ENCODE results near the gene CHCHD3.

CHCHD3 gene

GRCh38 chr7:132869166-132869861 is 212.6 kb downstream of the CHCHD3 start:
- no peak for DNase-seq (ENCODE audit: low read depth in 4 of 4, low spot score in 1 of 4)

GRCh38 chr7:132866551-132866950 is 215.3 kb downstream of the CHCHD3 start:
- no peak for DNase-seq (ENCODE audit: low read depth in 4 of 4, low spot score in 1 of 4)

DNA sequence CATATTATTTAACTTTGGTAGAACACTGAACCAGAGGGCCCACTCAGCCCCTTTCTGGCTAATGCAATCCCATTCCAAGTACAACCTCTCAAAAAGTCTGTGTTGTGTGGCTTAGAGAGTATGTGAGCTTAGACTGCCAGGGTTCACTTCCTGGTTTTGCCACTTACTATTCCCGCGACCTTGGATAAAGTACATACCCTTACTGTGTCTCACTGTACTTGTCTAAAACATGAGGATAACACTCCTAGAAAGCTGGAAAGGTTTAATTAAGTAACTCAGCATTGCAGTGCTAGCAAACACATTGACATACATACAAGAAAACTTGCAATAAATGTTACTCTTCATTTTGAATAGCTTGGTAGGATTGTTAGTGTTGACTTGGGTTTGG is 215.8 kb downstream of the CHCHD3 start:
- DNase-seq (ENCODE audit: low read depth in 4 of 4, low spot score in 1 of 4) = no peak

DNA sequence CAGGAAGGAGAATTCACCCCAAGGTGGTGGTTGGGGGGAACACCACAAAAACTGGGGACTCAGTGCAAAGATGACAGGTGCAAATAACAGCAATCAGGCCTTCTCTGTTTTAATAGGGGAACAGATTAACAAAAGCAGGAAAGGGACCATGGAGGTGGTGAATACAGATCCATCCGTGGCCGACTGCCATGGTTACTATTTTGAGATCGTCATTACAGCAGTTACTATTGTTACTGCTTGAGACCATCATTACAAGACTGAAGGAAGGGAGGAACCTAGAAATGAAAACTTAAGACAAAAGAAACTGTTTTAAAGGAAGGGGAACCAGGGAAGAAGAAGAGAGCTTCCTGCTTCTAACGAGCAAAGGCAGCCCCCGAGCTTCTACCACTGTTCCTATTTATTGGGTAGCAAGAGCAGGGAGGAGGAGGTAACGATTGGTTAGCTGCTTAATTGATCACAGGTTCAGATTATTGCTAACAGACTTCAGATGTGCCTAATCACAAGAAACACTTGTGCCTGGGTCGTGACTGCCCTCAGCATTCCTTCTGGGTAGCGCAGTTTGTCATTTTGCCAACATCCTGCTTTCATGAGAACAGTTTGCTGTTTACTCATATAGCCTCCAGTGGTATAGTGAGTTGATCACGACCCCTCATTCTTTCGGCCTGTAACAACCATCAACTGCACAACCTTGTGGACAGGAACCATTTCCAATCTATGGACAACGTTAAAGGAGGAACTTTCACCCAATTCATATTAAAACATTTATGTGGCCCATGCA is 216.3 kb downstream of the CHCHD3 start:
- no peak for DNase-seq (ENCODE audit: low read depth in 4 of 4, low spot score in 1 of 4)

GRCh38 chr7:132861940-132862554 is 219.8 kb downstream of the CHCHD3 start:
- no peak for DNase-seq (ENCODE audit: low read depth in 4 of 4, low spot score in 1 of 4)

- DNase-seq (ENCODE audit: low read depth in 4 of 4, low spot score in 1 of 4) = no peak
These were observed 220.5 kb downstream of the CHCHD3 start for GRCh38 chr7:132861424-132861823.

GRCh38 chr7:132859199-132859598 is 222.7 kb downstream of the CHCHD3 start:
- no peak for DNase-seq (ENCODE audit: low read depth in 4 of 4, low spot score in 1 of 4)

DNA sequence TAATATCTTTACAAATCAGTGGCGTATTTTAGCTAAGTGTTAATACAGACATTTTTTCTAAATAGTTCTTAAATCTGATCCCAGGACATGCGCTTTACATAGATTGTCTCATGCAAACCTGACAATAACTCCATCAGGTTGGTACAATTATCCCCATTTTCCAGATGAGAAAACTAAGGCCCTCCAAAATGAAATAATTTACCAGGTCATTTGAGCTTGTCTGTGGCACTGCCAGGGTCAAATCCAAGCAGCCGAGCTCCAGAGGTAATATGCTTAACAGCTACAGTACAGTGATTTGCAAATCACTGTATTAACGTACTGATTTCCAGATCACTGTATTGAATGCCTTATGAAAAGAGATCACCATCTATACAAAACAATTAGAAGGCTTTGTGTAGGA is 223.1 kb downstream of the CHCHD3 start:
- DNase-seq (ENCODE audit: low read depth in 4 of 4, low spot score in 1 of 4) = no peak

GRCh38 chr7:132858251-132858650 is 223.6 kb downstream of the CHCHD3 start:
- DNase-seq (ENCODE audit: low read depth in 4 of 4, low spot score in 1 of 4) = no peak

GRCh38 chr7:132857703-132858102 is 224.2 kb downstream of the CHCHD3 start:
- no peak for DNase-seq (ENCODE audit: low read depth in 4 of 4, low spot score in 1 of 4)

- DNase-seq (ENCODE audit: low read depth in 4 of 4, low spot score in 1 of 4) = no peak
These were observed 224.9 kb downstream of the CHCHD3 start for GRCh38 chr7:132857031-132857430.

- no peak for DNase-seq (ENCODE audit: low read depth in 4 of 4, low spot score in 1 of 4)
These were observed 225.5 kb downstream of the CHCHD3 start for GRCh38 chr7:132856416-132856815.

GRCh38 chr7:132855901-132856300 is 226.0 kb downstream of the CHCHD3 start:
- DNase-seq (ENCODE audit: low read depth in 4 of 4, low spot score in 1 of 4) = no peak

- no peak for DNase-seq (ENCODE audit: low read depth in 4 of 4, low spot score in 1 of 4)
These were observed 227.7 kb downstream of the CHCHD3 start for GRCh38 chr7:132854238-132854637.

DNA sequence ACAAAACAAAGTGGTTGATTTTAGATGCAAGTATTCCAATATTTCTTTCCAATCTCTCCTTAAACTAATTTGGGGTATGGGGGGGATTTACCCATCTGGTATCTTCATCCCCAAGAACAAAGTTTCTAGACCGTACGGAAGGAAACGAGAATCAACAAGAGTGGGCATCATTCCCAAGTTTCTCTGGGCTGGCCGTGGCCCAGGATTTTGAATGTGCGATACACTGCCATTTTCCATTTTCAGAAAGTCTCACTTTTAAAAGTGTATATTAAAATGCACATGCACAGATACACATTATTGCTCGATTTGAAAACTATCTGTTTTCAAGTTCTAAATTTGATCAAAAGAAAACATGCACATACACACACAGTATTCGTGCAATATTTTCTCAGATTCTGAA is 234.5 kb downstream of the CHCHD3 start:
- DNase-seq (ENCODE audit: low read depth in 4 of 4, low spot score in 1 of 4) = no peak

DNA sequence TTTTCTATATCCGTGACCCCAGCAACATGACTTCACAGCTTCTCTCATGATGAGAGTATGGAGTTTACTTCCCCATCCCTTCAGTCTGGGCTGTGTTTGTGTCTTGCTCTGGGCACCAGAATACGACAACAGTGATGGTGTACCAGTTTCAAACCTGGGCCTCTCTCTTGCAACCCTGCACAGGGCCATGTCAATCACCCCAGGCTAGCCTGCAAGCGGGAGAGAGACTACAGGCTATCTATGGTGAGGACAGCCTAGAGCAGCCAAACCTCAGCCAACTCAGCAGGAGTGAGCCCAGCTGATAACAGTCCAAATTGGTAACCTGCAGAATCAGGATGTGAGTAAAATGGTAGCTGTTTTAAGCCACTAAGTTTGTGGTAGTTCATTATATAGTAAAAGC is 235.8 kb downstream of the CHCHD3 start:
- DNase-seq (ENCODE audit: low read depth in 4 of 4, low spot score in 1 of 4) = no peak

DNA sequence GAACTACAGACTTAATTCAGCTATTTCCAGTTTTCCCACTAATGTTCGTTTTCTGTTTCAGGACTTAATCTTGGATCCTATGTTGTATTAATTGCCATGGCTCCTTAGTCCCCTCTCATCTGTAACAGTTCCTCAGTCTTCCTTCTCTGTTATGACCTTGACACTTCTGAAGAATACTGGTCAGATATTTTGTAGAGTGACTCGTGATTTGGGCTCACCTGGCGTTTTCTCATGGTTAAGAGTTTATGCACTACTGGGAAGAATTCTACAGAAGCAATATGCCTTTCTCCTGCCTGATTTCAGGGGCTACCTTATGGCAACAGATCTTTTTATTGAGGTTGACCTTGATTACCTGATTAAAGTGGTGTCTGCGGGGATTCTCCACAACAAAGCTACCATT is 239.4 kb downstream of the CHCHD3 start:
- no peak for DNase-seq (ENCODE audit: low read depth in 4 of 4, low spot score in 1 of 4)

GRCh38 chr7:132840199-132840598 is 241.7 kb downstream of the CHCHD3 start:
- no peak for DNase-seq (ENCODE audit: low read depth in 4 of 4, low spot score in 1 of 4)

DNA sequence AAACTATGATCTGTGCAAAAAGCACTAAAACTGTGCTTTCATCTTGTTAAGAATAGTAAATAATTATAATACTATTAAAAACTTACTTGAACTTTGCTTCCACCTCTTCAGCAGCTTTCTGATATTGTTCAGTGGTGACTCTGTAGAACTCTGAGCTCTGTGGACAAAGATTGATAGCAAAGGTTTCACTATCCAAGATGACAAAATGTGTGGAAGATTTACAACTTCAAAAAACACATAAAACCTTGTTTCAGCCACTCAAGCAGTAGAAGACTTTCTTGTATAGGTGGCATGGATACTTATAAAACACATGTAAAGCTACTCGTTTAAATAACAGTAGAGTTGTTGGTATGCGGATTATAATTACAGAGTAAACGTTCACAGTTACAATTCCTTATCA is 243.6 kb downstream of the CHCHD3 start:
- no peak for DNase-seq (ENCODE audit: low read depth in 4 of 4, low spot score in 1 of 4)

DNA sequence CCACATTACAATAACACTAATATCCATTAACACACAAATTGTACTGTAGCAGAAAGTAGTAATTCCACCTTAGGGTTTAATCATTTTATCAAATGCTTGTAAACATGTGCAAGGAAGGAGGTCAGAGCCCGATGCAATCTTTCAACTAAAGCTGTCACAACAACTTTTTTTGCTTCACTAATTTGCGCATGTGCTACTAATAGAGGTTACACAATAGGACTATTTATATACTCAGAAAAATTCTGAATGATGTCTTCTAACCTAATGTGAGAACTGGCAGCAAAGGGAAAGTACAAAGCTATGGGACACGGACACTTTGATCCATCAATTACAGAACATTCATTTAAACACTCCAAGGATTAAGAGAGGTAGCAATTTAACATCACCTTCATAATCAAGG is 244.4 kb downstream of the CHCHD3 start:
- no peak for DNase-seq (ENCODE audit: low read depth in 4 of 4, low spot score in 1 of 4)

GRCh38 chr7:132836746-132837145 is 245.1 kb downstream of the CHCHD3 start:
- no peak for DNase-seq (ENCODE audit: low read depth in 4 of 4, low spot score in 1 of 4)

GRCh38 chr7:132830941-132831340 is 250.9 kb downstream of the CHCHD3 start:
- no peak for DNase-seq (ENCODE audit: low read depth in 4 of 4, low spot score in 1 of 4)

Measured in stimulated activated CD4-positive, alpha-beta T cell treated with anti-CD3 and anti-CD28 coated beads, Interleukin-1b, Interleukin-23, amount 100 ng/mL, for 24 hours (primary cell).